ENCODE results near the gene CORO1C. TPM values are rescaled to one million over a fixed set of nuclear protein-coding genes. Genes with fewer than 3 reads are reported as not detected.

Gene CORO1C
- total and polyA plus RNA-seq, 9 of the 15 experiments (the other 6 are each of a cell fraction or from before 2014, with no cell fraction given): 55.2 to 280 (median 150) TPM

GRCh38 chr12:108633534-108634248 is 97.6 kb downstream of the CORO1C start, which contains the start of gene SELPLG (continued):
- TF ChIP-seq USF2 (CRISPR knock-in tag; IDR thresholded peaks at IDR 0.05) (peak; percentile 47), MEIS2 (IDR thresholded peaks at IDR 0.05; ENCODE audit: partially characterized antibody) (peak; percentile 18), RHOXF2B (CRISPR knock-in tag; conservative IDR thresholded peaks at IDR 0.05) (0 out of 2 replicates have a peak, but pooled peaks have one; percentile 25), XRCC3 (IDR thresholded peaks at IDR 0.05) (no peak), ZNF586 (CRISPR knock-in tag; conservative IDR thresholded peaks at IDR 0.05) (no peak), DMBX1 (CRISPR knock-in tag; IDR thresholded peaks at IDR 0.05; ENCODE audit: borderline replicate concordance) (peak; percentile 80), L3MBTL2 (IDR thresholded peaks at IDR 0.05) (peak; percentile 73), NR4A1 (CRISPR knock-in tag; IDR thresholded peaks at IDR 0.05) (peak; percentile 59; the same call in 1 of the 2 replicates), NR4A1 (tag; IDR thresholded peaks at IDR 0.05) (peak; percentile 89), ZNF354B (CRISPR knock-in tag; IDR thresholded peaks at IDR 0.05) (peak; percentile 43; the same call in 1 of the 2 replicates), TEAD1 (CRISPR knock-in tag; IDR thresholded peaks at IDR 0.05) (peak in 1 of 2 experiments; percentile 62; a peak in 2 of 4 replicates), ZNF444 (CRISPR knock-in tag; IDR thresholded peaks at IDR 0.05) (0 out of 2 replicates have a peak, but pooled peaks have one; percentile 19), CREM (IDR thresholded peaks at IDR 0.05; ENCODE audit: low read depth) (no peak), CHD4 (IDR thresholded peaks at IDR 0.05; ENCODE audit: insufficient read depth, insufficient replicate concordance, low read depth, low read length, poor library complexity, severe bottlenecking) (no peak), ZNF696 (CRISPR knock-in tag; conservative IDR thresholded peaks at IDR 0.05) (no peak), SMAD4 (CRISPR knock-in tag; conservative IDR thresholded peaks at IDR 0.05) (peak; percentile 62), MEF2D (tag; conservative IDR thresholded peaks at IDR 0.05; ENCODE audit: low read depth) (peak; percentile 66; the same call in 1 of the 2 replicates), ZNF41 (CRISPR knock-in tag; conservative IDR thresholded peaks at IDR 0.05) (peak; percentile 60; the same call in 1 of the 2 replicates)
- TF ChIP-seq, protein P1, sequence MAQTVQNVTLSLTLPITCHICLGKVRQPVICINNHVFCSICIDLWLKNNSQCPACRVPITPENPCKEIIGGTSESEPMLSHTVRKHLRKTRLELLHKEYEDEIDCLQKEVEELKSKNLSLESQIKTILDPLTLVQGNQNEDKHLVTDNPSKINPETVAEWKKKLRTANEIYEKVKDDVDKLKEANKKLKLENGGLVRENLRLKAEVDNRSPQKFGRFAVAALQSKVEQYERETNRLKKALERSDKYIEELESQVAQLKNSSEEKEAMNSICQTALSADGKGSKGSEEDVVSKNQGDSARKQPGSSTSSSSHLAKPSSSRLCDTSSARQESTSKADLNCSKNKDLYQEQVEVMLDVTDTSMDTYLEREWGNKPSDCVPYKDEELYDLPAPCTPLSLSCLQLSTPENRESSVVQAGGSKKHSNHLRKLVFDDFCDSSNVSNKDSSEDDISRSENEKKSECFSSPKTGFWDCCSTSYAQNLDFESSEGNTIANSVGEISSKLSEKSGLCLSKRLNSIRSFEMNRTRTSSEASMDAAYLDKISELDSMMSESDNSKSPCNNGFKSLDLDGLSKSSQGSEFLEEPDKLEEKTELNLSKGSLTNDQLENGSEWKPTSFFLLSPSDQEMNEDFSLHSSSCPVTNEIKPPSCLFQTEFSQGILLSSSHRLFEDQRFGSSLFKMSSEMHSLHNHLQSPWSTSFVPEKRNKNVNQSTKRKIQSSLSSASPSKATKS (CRISPR knock-in tag; IDR thresholded peaks at IDR 0.05): no peak
- TF ChIP-seq, protein P2, sequence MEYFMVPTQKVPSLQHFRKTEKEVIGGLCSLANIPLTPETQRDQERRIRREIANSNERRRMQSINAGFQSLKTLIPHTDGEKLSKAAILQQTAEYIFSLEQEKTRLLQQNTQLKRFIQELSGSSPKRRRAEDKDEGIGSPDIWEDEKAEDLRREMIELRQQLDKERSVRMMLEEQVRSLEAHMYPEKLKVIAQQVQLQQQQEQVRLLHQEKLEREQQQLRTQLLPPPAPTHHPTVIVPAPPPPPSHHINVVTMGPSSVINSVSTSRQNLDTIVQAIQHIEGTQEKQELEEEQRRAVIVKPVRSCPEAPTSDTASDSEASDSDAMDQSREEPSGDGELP (CRISPR knock-in tag; IDR thresholded peaks at IDR 0.05; ENCODE audit: borderline replicate concordance): peak; percentile 46; the same call in 1 of the 2 replicates
- TF ChIP-seq, protein P3, sequence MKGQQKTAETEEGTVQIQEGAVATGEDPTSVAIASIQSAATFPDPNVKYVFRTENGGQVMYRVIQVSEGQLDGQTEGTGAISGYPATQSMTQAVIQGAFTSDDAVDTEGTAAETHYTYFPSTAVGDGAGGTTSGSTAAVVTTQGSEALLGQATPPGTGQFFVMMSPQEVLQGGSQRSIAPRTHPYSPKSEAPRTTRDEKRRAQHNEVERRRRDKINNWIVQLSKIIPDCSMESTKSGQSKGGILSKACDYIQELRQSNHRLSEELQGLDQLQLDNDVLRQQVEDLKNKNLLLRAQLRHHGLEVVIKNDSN (CRISPR knock-in tag; IDR thresholded peaks at IDR 0.05): peak; percentile 67
- TF ChIP-seq, protein P4, sequence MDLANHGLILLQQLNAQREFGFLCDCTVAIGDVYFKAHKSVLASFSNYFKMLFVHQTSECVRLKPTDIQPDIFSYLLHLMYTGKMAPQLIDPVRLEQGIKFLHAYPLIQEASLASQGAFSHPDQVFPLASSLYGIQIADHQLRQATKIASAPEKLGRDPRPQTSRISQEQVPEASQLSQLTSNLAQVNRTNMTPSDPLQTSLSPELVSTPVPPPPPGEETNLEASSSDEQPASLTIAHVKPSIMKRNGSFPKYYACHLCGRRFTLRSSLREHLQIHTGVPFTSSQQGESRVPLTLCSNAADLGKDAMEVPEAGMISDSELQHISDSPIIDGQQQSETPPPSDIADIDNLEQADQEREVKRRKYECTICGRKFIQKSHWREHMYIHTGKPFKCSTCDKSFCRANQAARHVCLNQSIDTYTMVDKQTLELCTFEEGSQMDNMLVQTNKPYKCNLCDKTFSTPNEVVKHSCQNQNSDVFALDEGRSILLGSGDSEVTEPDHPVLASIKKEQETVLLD (IDR thresholded peaks at IDR 0.05): 0 out of 2 replicates have a peak, but pooled peaks have one; percentile 25
